ENCODE measurements around the gene SIT1.

DNA sequence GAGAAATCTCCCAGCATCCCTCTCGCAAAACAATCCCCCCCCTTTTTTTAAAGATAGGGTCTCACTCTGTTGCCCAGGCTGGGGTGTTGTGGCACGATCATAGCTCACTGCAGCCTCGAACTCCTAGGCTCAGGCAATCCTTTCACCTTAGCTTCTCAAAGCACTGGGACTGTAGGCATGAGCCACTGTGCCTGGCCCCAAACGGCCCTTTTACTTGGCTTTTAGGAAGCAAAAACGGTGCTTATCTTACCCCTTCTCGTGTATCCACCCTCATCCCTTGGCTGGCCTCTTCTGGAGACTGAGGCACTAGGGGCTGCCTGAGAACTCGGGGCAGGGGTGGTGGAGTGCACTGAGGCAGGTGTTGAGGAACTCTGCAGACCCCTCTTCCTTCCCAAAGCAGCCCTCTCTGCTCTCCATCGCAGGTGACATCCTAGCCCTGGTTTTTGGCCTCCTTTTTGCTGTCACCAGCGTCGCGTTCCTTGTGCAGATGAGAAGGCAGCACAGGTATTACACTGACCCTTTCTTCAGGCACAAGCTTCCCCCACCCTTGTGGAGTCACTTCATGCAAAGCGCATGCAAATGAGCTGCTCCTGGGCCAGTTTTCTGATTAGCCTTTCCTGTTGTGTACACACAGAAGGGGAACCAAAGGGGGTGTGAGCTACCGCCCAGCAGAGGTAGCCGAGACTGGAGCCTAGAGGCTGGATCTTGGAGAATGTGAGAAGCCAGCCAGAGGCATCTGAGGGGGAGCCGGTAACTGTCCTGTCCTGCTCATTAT lies 29.8 kb upstream of the SIT1 start:
- TF ChIP-seq, protein P1, sequence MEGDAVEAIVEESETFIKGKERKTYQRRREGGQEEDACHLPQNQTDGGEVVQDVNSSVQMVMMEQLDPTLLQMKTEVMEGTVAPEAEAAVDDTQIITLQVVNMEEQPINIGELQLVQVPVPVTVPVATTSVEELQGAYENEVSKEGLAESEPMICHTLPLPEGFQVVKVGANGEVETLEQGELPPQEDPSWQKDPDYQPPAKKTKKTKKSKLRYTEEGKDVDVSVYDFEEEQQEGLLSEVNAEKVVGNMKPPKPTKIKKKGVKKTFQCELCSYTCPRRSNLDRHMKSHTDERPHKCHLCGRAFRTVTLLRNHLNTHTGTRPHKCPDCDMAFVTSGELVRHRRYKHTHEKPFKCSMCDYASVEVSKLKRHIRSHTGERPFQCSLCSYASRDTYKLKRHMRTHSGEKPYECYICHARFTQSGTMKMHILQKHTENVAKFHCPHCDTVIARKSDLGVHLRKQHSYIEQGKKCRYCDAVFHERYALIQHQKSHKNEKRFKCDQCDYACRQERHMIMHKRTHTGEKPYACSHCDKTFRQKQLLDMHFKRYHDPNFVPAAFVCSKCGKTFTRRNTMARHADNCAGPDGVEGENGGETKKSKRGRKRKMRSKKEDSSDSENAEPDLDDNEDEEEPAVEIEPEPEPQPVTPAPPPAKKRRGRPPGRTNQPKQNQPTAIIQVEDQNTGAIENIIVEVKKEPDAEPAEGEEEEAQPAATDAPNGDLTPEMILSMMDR (IDR thresholded peaks at IDR 0.05): no peak
- TF ChIP-seq POLR2AphosphoS5 (IDR thresholded peaks at IDR 0.05; ENCODE audit: low read depth, low read length) (peak; percentile 6; the same call in 1 of the 2 replicates), SIN3A (IDR thresholded peaks at IDR 0.05; ENCODE audit: borderline replicate concordance, insufficient read depth, low read depth, low read length) (no peak), TCF7L2 (IDR thresholded peaks at IDR 0.05; ENCODE audit: low read depth, low read length) (no peak)
- TF ChIP-seq, protein P2, sequence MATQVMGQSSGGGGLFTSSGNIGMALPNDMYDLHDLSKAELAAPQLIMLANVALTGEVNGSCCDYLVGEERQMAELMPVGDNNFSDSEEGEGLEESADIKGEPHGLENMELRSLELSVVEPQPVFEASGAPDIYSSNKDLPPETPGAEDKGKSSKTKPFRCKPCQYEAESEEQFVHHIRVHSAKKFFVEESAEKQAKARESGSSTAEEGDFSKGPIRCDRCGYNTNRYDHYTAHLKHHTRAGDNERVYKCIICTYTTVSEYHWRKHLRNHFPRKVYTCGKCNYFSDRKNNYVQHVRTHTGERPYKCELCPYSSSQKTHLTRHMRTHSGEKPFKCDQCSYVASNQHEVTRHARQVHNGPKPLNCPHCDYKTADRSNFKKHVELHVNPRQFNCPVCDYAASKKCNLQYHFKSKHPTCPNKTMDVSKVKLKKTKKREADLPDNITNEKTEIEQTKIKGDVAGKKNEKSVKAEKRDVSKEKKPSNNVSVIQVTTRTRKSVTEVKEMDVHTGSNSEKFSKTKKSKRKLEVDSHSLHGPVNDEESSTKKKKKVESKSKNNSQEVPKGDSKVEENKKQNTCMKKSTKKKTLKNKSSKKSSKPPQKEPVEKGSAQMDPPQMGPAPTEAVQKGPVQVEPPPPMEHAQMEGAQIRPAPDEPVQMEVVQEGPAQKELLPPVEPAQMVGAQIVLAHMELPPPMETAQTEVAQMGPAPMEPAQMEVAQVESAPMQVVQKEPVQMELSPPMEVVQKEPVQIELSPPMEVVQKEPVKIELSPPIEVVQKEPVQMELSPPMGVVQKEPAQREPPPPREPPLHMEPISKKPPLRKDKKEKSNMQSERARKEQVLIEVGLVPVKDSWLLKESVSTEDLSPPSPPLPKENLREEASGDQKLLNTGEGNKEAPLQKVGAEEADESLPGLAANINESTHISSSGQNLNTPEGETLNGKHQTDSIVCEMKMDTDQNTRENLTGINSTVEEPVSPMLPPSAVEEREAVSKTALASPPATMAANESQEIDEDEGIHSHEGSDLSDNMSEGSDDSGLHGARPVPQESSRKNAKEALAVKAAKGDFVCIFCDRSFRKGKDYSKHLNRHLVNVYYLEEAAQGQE (IDR thresholded peaks at IDR 0.05; ENCODE audit: insufficient read depth in 1 of 2, low read depth in 2 of 2, low read length in 1 of 2): no peak

All from Panc1 (cell line).